Measurements from ENCODE around the gene MAP3K2. TPM values are rescaled to one million over a fixed set of nuclear protein-coding genes. Genes with fewer than 3 reads are reported as not detected.

Gene MAP3K2
- total RNA-seq, 4 donors from 2014 or later = 38.8 to 70.2 (median 52.0) TPM

DNA sequence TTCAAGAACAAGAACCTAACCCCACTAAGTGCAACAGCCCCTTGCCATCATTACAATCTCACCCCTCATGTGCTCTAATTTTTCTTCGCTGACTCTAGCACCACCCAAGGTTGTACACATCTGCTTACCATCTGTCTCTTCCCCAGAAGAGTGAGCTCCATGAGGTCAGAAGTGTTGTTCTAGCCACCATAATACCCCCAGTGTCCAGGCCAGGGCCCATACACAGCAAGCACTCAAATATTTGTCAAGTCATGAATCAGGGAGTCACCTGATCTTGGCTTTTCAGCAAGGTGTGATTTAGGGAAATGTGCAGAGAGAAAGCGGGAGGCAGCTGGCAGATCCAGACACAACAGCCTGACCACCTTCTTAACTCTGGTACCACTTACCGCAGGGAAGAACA is 99.5 kb downstream of the MAP3K2 start:
- no peak for DNase-seq
- Histone ChIP-seq H3K4me1 (peaks cover 0 to 8% (median 0%) of the 10 kb centered on the region in 4 donors), H3K27ac (no peak overlapping the region), H3K9me3 (no peaks in the 10 kb centered on the region), H3K27me3 (no peaks in the 10 kb centered on the region), H3K4me3 (no peak overlapping the region), H3K36me3 (peaks cover 0 to 91% (median 4%) of the 10 kb centered on the region in 3 donors)
- no peak for TF ChIP-seq CTCF (IDR thresholded peaks at IDR 0.05)
- TF ChIP-seq POLR2A (IDR thresholded peaks at IDR 0.05) = no peak

DNA sequence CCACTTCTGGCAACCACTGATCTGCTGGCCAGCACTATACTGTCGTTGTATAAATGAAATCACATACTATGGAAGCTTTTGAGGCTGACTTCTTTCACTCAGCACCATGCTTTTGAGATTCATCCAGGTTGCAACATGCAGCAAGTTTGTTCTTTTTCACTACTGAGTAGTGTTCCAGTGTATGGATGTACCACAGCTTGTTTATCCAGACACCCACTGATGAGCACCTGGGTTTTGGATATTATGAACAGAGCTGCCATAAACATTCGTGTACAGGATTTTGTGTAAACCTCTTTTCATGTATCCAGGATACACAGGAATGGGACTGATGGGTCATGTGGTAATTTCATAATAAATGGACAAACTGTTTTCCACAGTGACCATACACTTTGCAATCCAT is 104.5 kb downstream of the MAP3K2 start:
- no peak overlapping the region for H3K27ac ChIP-seq
- no peak overlapping the region for H3K4me3 ChIP-seq
- TF ChIP-seq CTCF (IDR thresholded peaks at IDR 0.05) (no peak), POLR2A (IDR thresholded peaks at IDR 0.05) (no peak)
- no peaks in the 10 kb centered on the region for H3K27me3 ChIP-seq
- H3K9me3 ChIP-seq = no peaks in the 10 kb centered on the region
- no peak for DNase-seq
- peaks cover 0 to 95% (median 4%) of the 10 kb centered on the region in 3 donors for H3K36me3 ChIP-seq
- no peaks in the 10 kb centered on the region for H3K4me1 ChIP-seq

- no peaks in the 10 kb centered on the region for H3K27me3 ChIP-seq
- H3K9me3 ChIP-seq = no peaks in the 10 kb centered on the region
- H3K4me3 ChIP-seq = no peak overlapping the region
- H3K27ac ChIP-seq = no peak overlapping the region
- no peak for DNase-seq
- TF ChIP-seq POLR2A (IDR thresholded peaks at IDR 0.05) (no peak), CTCF (IDR thresholded peaks at IDR 0.05) (no peak)
- H3K36me3 ChIP-seq = peaks cover 0 to 93% (median 4%) of the 10 kb centered on the region in 3 donors
- H3K4me1 ChIP-seq = no peaks in the 10 kb centered on the region
These were observed 107.1 kb downstream of the MAP3K2 start for GRCh38 chr2:127280693-127281092.

DNA sequence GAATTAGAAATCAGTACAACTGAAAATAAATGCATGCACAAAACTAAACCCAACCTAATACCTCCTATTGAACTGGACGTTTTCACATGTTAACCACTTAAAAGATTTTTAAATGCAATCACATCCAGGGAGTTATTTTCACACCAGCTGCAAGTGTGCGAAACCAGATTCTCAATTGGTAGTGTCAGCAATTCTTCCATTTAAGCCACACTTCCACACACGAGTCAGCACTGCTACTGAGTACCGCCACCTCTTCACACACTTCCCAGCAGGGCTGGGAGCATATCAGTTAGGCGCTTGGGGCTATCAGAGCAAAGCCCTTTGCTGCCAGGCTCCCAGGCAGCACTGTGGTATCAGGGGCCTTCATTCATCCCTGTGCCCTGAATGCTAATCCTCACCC is 108.0 kb downstream of the MAP3K2 start:
- H3K4me3 ChIP-seq = no peak overlapping the region
- no peaks in the 10 kb centered on the region for H3K4me1 ChIP-seq
- no peak for TF ChIP-seq CTCF (IDR thresholded peaks at IDR 0.05)
- TF ChIP-seq POLR2A (IDR thresholded peaks at IDR 0.05) = no peak
- no peaks in the 10 kb centered on the region for H3K27me3 ChIP-seq
- H3K36me3 ChIP-seq = peaks cover 0 to 93% (median 4%) of the 10 kb centered on the region in 3 donors
- DNase-seq = no peak
- H3K9me3 ChIP-seq = no peaks in the 10 kb centered on the region
- H3K27ac ChIP-seq = no peak overlapping the region

DNA sequence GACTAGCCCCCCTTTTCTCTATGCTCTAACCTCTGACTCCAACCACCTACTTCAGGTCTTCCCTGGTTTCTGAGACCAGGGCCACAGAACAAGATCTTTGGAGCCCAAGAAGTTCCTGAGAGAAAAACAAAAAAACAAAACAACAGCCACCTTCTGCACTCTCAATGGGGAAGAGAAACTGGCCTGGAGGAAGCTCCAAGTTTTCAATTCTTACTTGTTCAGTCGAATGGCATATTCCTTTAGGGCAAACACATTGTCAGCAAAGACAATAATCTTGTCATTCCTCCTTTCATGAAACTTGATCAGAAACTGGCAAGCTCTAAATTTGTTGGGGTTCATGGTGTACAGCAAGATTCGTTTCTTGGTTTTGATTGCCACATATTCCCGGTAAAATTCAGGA is 108.8 kb downstream of the MAP3K2 start:
- no peaks in the 10 kb centered on the region for H3K4me1 ChIP-seq
- no peak overlapping the region for H3K27ac ChIP-seq
- no peak for TF ChIP-seq CTCF (IDR thresholded peaks at IDR 0.05)
- no peak for TF ChIP-seq POLR2A (IDR thresholded peaks at IDR 0.05)
- no peaks in the 10 kb centered on the region for H3K27me3 ChIP-seq
- H3K4me3 ChIP-seq = no peak overlapping the region
- no peak for DNase-seq
- peaks cover 0 to 93% (median 1%) of the 10 kb centered on the region in 3 donors for H3K36me3 ChIP-seq
- no peaks in the 10 kb centered on the region for H3K9me3 ChIP-seq

DNA sequence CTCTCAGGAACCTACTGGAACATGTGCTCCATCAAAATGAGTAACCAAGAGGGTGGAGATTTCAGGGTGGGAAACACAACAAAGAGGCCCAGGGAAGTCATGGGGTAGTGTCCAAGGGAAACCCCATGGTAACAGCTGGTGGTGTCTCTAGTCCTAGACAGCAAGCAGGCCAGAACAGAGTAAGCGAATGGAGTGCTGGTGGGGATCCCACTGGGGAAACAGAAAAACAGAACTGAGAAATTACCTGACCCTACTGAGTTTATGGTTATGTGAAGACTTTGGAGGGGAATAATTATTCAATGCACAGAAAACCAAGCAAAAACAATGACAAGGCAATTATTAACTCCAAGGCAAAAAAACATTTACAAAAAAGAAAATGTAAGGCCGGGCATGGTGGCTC is 110.7 kb downstream of the MAP3K2 start:
- DNase-seq = no peak
- H3K27me3 ChIP-seq = no peaks in the 10 kb centered on the region
- H3K4me1 ChIP-seq = no peaks in the 10 kb centered on the region
- H3K4me3 ChIP-seq = no peak overlapping the region
- no peak overlapping the region for H3K27ac ChIP-seq
- TF ChIP-seq POLR2A (IDR thresholded peaks at IDR 0.05) (no peak), CTCF (IDR thresholded peaks at IDR 0.05) (no peak)
- H3K9me3 ChIP-seq = no peaks in the 10 kb centered on the region
- peaks cover 0 to 93% (median 0%) of the 10 kb centered on the region in 3 donors for H3K36me3 ChIP-seq
